HG03432 (cell line): Measurements from ENCODE around the gene CACNA2D4.

Experiments
- ATAC-seq: cut with Tn5 transposase; IDR thresholded peaks from one replicate; pipeline ENCODE4 v1.9.1; 2021; ENCODE audit warnings: mild to moderate bottlenecking, moderate library complexity; ENCODE audit not compliant: unreplicated experiment

The CACNA2D4 gene

DNA sequence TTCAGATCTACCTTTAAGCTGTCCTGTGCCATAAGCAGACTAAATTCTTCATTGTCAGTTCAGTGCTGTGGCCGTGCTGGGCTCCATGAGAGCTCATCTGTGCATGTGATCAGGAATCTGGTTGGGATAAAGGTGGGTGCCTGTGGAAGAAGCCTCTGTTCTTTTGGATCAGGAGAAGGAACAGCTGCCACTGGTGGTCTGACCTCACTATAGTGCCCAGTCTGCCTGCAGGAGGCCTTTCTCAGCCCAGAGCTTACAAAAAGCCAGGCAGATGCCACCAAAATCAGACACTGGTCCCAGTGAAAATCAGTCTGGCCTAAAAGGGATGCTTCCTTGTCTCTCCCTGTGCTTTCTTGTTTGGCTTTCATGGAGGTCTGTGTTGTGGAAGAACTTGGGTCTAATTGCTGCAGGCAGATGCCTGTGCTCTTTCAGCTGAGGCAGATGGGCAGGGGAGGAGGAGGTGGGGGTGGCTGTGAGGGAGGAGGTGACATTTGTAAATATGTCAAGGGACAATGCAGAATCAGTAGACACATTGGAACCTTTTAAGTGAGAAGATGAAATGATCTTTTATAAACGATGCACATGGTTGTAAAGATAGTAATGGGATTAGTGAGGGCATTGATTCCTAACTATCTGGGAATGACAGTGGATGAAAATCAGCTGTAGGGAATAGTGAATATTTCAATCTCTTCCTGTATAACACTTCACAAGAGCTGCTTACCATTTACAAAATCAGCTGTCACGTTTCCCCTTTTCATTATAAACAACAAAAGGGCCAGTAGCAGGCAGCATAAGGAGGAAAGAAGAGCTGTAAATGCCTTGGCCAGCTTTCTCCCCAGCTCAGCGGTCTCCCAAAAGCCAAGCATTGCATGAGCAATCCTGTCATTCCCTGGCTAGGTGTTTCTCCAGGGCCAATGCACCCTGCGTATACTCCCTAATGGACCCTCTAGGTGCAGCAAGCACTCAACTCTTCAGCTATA is 44.6 kb downstream of the CACNA2D4 start:
- no peak for ATAC-seq

DNA sequence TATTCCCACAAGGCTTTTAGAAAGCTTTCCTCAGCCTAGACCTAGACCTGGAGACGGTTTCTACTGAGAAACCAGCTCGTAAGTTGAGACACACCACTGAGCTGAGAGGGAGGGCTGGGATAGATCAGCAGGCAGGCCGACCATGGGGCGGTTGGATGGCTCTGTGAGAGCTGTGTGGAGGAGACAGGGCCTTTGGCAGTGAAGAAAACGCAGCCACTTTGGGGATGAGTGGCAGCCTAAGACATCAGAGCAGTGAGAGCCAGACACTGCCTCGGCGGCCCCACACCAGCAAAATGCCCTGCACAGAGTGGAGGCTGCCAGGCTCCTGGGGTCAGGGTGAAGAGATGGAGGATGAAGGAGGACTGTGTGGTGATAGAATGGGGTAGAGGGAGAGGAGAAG is 46.0 kb downstream of the CACNA2D4 start:
- no peak for ATAC-seq

DNA sequence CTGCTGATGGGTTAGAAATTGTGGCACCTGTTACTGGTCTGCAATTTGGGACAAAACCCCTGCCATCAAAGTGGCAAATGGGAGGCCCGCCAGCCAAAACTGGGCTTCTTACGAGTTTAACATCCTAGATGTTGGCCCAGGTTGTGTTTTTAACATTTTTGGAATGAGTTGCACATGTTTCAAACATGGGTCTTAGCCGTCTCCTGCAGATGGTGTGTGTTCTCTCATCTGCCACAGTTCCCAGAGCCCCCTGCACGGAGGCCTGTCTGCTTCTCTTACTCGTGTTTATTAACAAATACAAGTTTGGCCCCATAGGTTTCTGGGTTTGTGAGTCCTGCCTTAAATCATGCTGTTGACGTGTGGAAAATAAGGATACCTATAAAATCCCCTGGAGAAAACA is 46.5 kb downstream of the CACNA2D4 start:
- no peak for ATAC-seq

DNA sequence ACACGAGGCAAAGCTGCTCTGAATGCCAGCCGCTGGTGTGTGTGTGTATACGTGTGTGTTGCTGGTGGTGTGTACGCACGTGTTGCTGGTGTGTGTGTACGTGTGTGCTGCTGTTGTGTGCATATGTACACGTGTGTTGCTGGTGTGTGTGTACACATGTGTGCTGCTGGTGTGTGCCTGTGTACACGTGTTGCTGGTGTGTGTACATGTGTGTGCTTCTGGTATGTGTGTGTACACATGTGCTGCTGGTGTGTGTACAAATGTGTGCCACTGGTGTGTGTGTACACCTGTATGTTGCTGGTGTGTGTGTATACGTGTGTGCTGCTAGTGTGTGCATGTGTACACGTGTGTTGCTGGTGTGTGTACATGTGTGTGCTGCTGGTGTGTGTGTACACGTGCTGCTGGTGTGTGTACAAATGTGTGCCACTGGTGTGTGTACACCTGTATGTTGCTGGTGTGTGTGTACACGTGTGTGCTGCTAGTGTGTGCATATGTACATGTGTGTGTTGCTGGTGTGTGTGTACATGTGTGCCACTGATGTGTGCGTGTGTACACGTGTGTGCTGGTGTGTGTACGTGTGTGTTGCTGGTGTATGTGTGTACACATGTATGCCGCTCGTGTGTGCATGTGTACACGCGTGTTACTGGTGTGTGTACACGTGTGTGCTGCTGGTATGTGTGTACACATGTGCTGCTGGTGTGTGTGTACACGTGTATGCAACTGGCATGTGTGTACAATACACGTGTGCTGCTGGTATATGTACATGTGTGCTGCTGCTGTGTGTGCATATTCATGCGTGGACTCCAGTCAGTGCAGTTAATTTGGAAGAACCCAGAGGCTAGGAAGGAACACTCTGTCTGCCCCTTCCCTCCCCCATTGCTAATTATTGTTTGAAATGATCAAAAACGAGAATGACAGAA is 47.2 kb downstream of the CACNA2D4 start:
- no peak for ATAC-seq

DNA sequence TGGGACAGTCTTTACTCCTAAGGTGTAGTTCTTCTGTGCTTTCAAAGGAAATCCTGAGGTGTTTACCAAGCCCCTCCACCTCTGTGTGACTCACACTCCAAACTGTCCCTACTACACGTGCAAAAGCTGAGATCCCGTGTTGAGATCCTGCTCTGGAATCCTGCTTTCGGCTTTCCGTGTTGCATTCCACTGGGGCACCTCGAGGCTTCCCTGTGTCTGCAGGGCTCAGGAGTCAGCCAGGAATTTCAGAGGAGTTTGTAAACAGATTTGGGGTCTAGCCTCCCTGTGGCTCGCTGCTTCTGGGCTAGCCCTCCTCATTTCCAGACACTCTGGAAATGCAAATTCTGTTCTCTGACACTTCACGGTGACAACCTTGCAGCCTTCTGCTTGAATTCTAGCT is 48.4 kb downstream of the CACNA2D4 start:
- no peak for ATAC-seq

DNA sequence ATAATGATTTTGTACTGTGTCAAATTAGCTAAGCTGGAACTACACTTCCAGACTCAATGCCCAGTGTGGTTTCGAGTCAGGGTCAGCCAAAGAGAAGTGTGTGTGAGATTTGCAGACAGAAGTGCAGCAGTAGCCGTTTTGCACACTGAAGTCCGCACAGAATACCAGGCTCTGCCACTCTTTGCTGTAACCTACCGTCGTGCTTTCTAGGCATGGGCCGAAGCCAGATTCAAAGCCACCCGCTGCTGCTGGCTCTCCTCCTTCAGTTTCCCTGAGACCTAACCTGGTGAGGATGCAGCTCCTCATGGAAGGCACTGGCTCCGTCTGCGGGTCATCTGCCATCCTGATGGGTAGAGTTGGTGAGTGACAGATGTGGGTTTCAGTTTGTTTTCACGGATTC is 49.3 kb downstream of the CACNA2D4 start:
- ATAC-seq = no peak

DNA sequence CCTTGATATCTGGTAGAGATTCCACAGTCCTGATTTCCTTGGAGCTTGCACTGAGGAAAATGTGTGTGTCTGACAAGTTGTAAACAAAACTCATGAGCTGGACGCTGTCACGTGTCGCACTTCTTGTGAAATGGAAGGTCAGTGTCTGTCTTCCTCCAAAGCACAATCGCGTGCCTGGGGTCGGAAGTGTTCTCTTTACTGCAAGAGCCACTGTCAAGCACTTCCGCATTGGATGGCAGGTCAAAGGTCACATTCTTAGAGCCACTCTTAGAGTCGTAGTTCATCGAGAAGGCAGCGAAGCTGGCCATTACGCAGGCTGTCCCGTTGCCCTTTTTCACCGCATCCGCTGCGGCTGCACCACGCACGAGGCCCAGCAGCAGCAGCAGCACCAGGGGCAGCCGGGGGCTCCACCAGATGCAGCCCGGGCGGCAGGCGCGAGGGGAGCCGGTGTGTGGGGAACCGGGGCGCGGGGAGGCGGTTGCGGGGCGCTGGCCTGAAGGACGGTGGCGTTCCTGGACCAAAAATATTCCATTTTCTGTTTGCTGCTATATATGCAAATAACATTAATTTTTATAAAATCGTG is 53.1 kb downstream of the CACNA2D4 start:
- no peak for ATAC-seq

DNA sequence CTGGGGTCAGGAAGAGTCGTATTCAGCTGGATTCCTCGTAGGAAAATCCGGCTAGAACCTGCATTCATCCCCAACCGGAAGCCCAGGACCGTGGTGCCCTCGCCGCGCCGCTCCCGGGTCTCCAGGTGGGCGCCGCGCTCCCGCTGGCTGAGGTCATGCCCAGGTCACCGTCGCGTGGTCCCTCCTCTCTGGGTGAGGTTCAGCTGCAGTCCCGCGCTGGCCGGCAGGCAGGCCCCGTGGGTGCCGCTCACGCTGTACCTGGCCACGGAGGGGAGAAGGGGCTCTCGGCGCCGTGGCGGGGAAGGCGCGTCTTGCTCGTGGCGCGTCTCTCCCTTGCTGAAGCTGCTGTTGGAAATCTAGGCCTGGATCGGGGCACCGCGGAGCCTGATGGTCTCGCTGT is 53.6 kb downstream of the CACNA2D4 start:
- ATAC-seq = no peak

DNA sequence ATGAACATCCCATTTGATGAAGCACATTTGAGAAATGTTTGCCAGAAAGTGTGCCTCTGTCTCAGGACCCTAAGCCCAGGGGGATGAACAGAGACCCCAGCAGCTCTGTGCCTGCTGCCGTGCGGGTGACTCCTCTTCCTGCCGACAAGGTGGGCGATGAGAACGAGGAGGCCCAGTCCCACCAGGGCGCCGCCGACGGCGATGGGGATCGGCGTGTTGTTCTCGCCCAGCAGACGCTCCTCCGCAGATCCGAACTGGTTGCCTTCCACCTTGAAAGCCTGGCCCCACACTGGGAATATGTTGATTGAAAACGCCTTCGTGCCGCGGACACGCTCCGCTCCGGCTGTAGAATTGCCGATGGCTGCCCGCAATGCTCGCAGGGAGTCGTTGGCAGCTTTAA is 54.0 kb downstream of the CACNA2D4 start:
- ATAC-seq = no peak

DNA sequence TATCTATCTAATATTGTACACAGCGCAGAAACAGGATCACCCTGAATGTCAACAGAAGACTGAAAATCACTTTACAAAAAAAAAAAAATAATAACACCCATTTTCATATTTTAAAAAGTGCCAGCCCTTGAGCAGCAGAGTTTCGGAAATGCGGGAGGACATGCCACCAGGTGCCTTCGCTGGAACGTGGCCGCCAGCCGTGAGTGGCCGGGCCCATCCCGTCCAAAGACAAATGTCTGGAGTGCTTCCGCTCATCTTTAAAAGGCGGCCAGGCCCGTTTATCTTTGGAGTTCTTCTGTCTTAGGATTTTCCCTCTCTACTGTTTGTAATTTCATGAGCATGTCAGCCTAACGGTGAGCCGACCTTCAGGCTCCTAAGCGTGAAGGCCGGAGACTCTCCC is 54.6 kb downstream of the CACNA2D4 start:
- ATAC-seq = no peak

DNA sequence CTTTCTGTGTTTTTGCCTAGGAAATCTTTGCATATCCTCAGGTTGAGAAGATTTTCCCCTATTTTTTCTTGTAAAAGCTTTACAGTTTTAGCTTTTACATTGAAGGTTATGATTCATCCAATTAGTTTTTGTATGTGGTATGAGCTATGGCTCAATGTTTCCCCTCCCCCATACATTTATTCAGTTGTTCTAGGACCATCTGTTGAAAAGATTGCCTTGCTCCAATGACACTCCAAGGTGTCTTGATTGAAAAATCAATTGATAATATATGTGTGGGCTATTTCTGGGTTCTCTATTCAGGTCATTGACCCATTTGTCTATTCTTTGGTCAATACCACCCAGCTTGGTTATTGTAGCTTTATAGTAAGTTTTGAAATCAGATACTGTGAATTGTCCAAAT is 55.5 kb downstream of the CACNA2D4 start:
- ATAC-seq = no peak

DNA sequence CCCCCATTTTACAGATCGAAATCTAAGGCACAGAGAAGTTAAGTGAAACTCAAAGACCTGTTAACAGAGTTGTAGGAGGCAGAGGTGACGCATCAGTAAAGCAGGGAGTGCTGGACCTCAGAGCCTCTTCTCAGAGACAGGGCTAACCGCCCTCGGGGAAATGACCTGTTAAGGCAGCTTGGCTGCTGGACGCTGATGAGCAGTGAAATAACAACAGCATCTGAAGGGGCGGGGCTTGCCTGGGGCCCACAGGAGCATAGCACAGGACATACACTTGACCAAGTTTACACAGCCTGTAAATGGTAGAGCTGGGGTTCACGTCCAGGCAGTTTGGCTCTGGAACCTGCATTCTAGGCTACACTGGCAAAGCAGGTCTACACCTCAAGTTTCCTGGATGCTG is 58.8 kb downstream of the CACNA2D4 start:
- no peak for ATAC-seq

DNA sequence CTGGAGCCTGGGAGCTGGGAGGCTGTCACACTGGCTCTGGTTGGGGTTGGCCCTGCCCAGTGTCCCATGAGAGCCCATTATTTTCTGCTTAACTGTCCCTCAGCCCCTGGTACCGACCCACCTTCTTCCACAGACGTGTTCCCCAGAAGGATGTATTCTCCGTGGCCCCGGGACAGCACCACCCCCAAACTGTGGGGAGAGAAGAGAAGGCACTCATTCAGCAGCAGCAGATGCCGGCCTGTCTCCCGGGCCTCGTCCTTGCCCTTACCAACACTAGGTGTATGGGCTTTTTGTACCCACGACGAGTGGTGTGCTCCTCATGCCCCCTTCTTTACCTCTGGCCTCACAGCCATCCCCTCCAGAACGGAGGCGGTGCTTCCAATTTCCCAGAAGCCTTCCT is 60.0 kb downstream of the CACNA2D4 start:
- no peak for ATAC-seq

DNA sequence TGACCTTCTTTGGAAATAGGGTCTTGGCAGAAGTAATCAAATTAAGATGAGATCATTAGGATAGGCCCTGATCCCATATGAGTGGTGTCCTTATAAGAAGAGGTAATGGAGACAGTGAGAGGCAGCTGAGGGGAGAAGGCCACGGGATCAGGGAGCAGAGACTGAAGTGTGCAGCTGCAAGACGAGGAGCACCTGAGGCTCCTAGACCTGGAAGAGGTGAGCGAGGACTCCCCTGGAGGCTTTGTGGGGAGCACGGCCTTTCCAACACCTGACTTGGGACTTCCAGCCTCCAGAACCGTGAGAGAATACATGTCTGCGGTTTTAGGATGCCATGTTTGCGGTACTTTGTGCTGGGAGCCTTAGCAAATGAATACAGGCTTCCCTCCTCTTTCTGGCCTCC is 60.6 kb downstream of the CACNA2D4 start:
- ATAC-seq = no peak

DNA sequence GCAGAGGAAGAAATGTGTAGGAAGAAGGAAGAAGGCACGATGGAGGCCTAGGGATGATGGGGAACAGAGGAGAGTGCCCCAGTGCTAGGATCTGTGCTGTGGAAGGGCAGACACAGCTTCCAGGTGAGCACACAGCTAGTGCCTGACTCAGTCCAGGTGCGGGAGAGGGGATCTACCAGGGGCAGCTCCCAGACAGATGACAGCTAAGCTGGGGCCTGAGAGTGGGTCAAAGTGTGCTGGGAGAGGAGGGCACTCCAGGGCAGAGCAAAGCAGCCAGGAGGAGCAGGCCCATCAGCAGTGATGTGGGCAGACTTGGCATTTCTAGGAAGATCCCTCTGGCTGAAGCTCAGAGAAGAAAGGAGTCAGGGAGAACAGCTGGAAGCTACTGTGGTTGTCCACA is 61.4 kb downstream of the CACNA2D4 start:
- ATAC-seq = no peak

DNA sequence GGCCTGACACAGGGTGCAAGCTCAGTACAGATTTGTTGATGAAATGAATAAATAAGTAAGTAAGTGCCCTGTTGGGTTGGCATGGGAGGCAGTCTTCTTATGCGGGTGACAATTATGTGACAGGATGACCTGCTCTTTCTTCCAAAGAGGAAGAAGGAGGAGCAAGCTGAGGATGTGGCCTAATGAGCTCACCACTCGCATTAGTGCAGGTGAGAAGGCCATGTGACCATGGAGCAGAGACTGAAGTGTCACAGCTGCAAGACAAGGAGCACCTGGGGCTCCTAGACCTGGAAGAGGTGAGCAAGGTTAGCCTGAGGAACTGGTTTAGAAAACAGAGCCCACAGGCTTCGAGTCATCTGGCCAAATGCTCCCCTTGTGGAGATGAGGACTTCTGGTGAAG is 63.2 kb downstream of the CACNA2D4 start:
- ATAC-seq = no peak

DNA sequence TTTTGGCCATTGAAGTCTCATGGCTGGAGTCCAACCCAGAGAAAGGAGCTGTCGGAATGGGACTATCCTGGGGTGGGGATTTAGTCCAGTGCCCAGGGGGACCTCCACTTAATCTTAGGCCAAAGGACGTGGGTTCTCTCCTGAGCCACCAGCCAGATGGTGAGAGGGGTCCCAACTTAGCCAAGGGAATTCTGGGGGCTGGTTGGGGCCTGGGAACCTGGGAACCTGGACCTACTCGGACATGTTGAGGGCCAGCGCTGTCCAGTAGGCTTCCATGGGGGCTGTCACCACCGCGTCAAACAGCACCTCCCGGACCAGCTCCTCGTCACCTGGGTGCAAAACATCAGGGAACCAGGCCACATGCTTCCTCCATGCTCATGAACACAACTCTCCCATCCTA is 64.7 kb downstream of the CACNA2D4 start:
- no peak for ATAC-seq

DNA sequence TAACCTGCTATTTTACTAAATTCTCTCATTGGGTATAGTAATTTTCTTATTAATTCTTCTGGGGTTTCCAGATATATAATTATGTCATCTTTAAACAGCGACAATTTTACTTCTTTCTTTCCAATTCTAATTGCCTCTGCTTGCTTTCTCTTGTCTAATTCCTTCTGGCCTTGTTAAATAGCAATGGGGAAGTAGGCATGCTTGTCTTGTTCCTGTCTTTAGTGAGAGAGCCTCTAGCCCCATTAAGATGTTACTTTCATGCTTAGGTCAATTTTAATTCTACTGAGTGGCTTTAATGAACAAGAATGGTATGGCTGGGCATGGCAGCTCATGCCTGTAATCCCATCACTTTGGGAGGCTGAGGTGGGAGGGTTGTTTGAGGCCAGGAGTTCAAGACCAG is 66.4 kb downstream of the CACNA2D4 start:
- ATAC-seq = no peak

DNA sequence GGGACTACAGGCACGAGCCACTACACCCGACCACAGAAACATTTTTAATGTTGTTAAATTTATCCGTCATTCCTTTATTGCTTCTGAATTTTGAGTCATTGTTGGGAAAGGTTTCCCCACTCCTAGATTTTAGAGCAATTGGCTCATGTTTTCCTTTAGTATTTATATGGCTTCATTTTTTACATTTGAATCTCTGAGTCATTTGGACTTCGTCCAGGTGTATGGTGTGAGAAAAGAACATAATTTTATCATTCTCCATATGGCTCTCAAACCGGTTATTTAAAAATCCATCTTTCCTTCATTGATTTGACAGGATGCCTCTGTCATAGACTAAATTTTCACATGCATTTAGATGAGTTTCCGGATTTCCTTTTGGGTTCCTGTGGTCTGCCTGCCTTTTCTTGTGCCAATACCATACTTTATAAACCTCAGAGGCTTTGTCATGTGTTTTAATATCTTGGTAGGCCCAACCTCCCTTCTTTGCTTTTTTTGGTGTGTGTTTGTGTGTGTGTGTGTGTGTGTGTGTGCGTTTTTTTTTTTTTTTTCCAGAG is 67.2 kb downstream of the CACNA2D4 start:
- no peak for ATAC-seq

DNA sequence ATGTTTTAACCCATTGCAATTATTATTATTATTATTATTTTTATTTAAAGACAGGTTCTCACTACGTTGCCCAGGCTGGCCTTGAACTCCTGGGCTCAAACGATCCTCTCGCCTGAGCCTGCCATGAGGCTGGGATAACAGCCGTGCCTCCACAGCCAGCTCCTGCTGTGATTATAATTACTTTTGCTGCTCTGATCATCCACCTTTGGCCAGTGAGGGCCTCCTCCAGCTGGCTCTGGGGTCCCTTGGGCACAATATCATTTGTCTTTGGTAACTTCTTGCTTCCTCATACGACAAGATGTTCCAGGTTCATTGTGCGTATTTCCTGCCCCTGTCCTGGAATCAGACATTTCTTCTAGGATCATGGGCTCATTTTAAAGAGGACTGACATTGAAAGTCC is 69.7 kb downstream of the CACNA2D4 start:
- no peak for ATAC-seq

DNA sequence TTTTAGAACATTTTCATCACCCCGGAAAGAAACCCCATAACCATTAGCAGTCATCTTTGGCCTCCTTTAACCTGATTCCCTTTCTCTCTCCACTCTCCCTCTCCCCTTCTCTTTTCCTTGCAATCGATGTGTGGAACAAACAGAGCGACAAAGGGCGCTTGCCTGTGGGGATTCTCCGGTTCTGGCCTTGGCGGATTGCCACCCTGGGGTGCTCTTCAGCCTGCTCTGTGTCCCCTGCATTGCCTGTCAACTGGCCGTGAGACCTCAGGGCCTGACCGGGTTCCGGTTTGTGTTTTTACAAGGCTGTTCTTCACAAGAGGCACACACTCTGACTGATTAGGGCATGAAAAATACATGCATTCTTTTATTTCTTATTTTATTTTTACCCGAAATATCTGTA is 70.3 kb downstream of the CACNA2D4 start:
- no peak for ATAC-seq
